Ovary (tissue), 9 donors: ENCODE data around the gene ACER3. TPM values are rescaled to one million over a fixed set of nuclear protein-coding genes. Genes with fewer than 3 reads are reported as not detected.

Experiments
- DNase-seq, 5 donors: peaks; one replicate each; pipeline ENCODE4 v3.0.0-alpha.2; 2019 to 2020
- H3K27ac ChIP-seq, 2 donors: fragments of 200-600 bp; one replicate each; pipeline versions ENCODE4 v1.5.1 to v1.8.0; 2019 to 2022
- H3K27me3 ChIP-seq: fragments of 200-600 bp; one replicate; pipeline ENCODE4 v1.8.0; 2022
- H3K36me3 ChIP-seq: fragments of 200-600 bp; sonication (generic); one replicate; pipeline ENCODE4 v1.5.1; 2019
- H3K4me1 ChIP-seq: one replicate; pipeline ENCODE4 v1.8.1; 2013; ENCODE audit warnings: mild to moderate bottlenecking, moderate library complexity; ENCODE audit not compliant: insufficient read depth
- H3K4me3 ChIP-seq: fragments of 200-600 bp; sonication (generic); one replicate; pipeline ENCODE4 v1.5.1; 2017
- H3K9me3 ChIP-seq, 2 donors: fragments of 200-600 bp in 1 of 2; sonication (generic) in 1 of 2; one replicate each; pipeline versions ENCODE4 v1.5.1 to v1.8.1; 2013 to 2019; ENCODE audit warnings: mild to moderate bottlenecking in 1 of 2, moderate library complexity in 1 of 2
- EP300 ChIP-seq: sonication (generic); formaldehyde crosslinking; IDR thresholded peaks from one replicate; pipeline ENCODE4 v1.6.1; 2017; ENCODE audit warnings: antibody characterized with exemption
- POLR2A ChIP-seq: fragments of 450-650 bp; IDR thresholded peaks from one replicate; pipeline ENCODE4 v1.6.1; 2017; ENCODE audit warnings: antibody characterized with exemption, mild to moderate bottlenecking, moderate library complexity
- WGBS, 3 donors: extraction: QIAGEN DNeasy Blood & Tissue Kit in 1 of 3; methylation state at CpG; one replicate each; pipeline versions ENCODE4 v1.1.5 to v1.1.7; 2013 to 2017; 5-methylcytosine and 5-hydroxymethylcytosine counted together
- intact Hi-C, 4 donors: fragments of 100-400 bp; cut with DNase I; formaldehyde crosslinking; loops; one replicate each; pipeline versions ENCODE4 v1.11.0 to v1.15.1; 2022 to 2023
- polyA plus RNA-seq, 2 donors: library from polyadenylated mRNA; stranded (reverse); fragments of 200-250 nt in 1 of 2; fragments of 350-450 nt in 1 of 2; fragmentation: Illumina TruSeq in 1 of 2; extraction: RNeasy Lipid Tissue Mini Kit (QIAGEN cat#74804) in 1 of 2; gene quantifications; one replicate each; pipeline ENCODE4 v1.2.3, GENCODE V29; 2013 to 2014
- total RNA-seq, 7 donors: library from RNA; depleted of rRNA in 2 of 7; stranded (reverse); fragments of >200 nt in 2 of 7; fragmentation: NEBNext Ultra II Directional in 3 of 7; extraction: Animal tissue kit (Norgen Biotek cat#: 25700) in 3 of 7; gene quantifications; one replicate each; pipeline versions ENCODE4 v1.1.0 to v1.2.4, GENCODE V29; 2016 to 2023
- TF ChIP-seq, protein P1 (sequence below), 3 donors: fragments of 450-650 bp in 2 of 3; fragments of 200-600 bp in 1 of 3; IDR thresholded peaks; one replicate each; pipeline versions ENCODE4 v1.5.1 to v1.8.0; 2016 to 2022; ENCODE audit warnings: antibody characterized with exemption in 3 of 3, mild to moderate bottlenecking in 1 of 3
- donor health status: DM: no; HTN: no; CAD: no; lungs with moderate emphysema.
- donor health status: DM: no; HTN: no; CAD: no.
- donor health status: Bipolar disorder and iron deficiency.
- donor health status: DM: yes; HTN: yes; CAD: no.
- donor health status: DM: no; HTN: no; CAD: no.
- donor health status: DM: yes; HTN: yes; CAD: no.

Gene ACER3
- total and polyA plus RNA-seq, 9 donors, result 2.4 to 20.7 (median 8.4) TPM

DNA sequence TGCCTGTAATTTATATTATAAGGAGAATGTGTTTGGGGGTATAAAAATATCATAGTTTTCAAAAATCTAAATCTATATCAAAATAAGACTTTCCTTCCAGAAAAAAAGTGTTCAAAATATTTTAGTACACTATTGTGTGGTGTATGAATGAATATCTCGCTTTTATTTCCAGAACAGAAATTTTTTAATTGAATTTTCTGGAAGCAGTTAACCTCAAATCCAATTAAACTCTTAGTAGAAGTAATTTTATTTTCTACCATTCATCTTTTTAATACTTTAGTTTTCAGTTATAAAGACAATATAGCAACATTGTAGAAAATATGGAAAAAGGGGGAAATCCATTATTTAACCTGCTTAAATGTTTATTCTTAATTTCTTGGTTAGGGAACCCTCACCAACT, 58.7 kb downstream of the ACER3 start:
- Histone ChIP-seq H3K4me1 (peaks cover 3% of the 10 kb centered on the region), H3K27ac (no peak overlapping the region), H3K27me3 (no peaks in the 10 kb centered on the region), H3K9me3 (no peaks in the 10 kb centered on the region), H3K36me3 (no peaks in the 10 kb centered on the region), H3K4me3 (no peak overlapping the region)
- DNase-seq, result no peak
- 48 to 69% (median 60%) methylated on average over 1 of the region's 1 CpG for WGBS, 3 donors
- intact Hi-C loops, result loop anchor here (5.0 to 10.0 kb wide), 5 partner anchors 112 to 202 kb away; no protein-coding TSS in a partner anchor
- TF ChIP-seq EP300 (no peak), POLR2A (no peak)
- TF ChIP-seq, protein P1, sequence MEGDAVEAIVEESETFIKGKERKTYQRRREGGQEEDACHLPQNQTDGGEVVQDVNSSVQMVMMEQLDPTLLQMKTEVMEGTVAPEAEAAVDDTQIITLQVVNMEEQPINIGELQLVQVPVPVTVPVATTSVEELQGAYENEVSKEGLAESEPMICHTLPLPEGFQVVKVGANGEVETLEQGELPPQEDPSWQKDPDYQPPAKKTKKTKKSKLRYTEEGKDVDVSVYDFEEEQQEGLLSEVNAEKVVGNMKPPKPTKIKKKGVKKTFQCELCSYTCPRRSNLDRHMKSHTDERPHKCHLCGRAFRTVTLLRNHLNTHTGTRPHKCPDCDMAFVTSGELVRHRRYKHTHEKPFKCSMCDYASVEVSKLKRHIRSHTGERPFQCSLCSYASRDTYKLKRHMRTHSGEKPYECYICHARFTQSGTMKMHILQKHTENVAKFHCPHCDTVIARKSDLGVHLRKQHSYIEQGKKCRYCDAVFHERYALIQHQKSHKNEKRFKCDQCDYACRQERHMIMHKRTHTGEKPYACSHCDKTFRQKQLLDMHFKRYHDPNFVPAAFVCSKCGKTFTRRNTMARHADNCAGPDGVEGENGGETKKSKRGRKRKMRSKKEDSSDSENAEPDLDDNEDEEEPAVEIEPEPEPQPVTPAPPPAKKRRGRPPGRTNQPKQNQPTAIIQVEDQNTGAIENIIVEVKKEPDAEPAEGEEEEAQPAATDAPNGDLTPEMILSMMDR (IDR thresholded peaks at IDR 0.05), result no peak

DNA sequence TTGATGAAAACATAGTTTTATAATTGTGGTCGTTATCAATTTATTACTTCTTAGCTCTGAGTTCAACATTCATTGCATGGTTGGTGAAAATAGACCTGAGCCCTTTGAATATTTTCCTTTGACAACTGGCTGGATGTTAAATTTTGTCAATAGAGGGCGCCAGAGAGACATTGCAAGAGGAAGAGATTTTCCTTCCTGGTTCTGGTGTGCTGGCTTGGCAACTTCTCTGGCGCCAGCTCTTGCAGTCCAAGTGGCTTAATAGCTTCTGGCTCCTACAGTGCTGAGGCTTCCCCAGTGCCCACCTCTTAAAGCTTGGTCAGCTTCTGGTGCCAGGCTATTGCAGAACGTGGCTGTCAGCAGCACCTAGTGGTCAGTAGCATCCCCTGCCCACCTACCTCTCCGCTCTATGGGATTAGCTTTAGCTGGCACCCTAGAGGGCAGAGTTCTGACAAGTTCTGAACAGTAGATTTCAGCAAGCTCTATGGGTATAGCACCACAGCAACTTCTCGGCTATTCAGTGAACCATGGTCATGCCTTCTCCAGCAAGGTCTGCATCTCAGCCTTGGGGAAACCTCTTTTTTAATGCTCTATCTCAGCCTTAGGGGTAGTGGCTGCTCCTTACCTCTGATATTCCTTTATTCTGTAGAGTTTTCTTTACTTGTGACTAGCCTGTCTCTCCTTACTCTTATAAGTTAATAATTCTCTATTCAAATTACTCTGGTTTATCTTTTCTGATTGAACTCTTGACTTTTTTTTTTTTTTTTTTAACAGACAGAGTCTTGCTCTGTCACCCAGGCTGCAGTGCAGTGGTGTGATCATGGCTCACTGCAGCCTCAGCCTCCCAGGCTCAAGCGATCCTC, 59.4 kb downstream of the ACER3 start:
- intact Hi-C loops, result loop anchor here (5.0 to 10.0 kb wide), 5 partner anchors 113 to 203 kb away; no protein-coding TSS in a partner anchor
- Histone ChIP-seq H3K27ac (no peak overlapping the region), H3K4me3 (no peak overlapping the region), H3K4me1 (peaks cover 3% of the 10 kb centered on the region), H3K9me3 (no peaks in the 10 kb centered on the region), H3K36me3 (no peaks in the 10 kb centered on the region), H3K27me3 (no peaks in the 10 kb centered on the region)
- WGBS, 3 donors, result 38 to 47% (median 41%) methylated on average over 7 of the region's 7 CpGs
- DNase-seq, result peak; percentile 53 to 68 (median 63)
- TF ChIP-seq, protein P1 (IDR thresholded peaks at IDR 0.05), result peak; percentile 58 to 76 (median 70)
- TF ChIP-seq EP300 (no peak), POLR2A (no peak)

DNA sequence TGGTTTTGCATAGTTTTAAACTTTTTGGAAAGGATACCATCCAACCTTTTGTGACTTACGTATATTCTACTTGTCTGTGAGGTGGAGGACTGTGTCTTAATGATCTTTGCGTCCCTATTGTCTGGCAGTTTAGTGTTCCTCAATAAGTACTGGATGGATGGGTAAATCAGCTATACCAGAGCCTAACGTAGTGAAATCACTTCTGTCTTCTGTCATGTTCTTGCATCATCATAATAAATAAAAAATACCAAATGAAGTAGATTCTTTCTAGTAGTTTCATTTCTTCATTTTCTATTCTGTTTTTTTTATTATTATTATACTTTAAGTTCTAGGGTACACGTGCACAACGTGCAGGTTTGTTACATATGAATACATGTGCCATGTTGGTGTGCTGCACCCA, 66.4 kb downstream of the ACER3 start:
- Histone ChIP-seq H3K36me3 (no peaks in the 10 kb centered on the region), H3K27me3 (no peaks in the 10 kb centered on the region), H3K27ac (no peak overlapping the region), H3K9me3 (no peaks in the 10 kb centered on the region), H3K4me1 (no peaks in the 10 kb centered on the region), H3K4me3 (no peak overlapping the region)
- no peak for TF ChIP-seq EP300
- DNase-seq, result no peak
- WGBS, 3 donors, result 93 to 97% (median 95%) methylated on average over 5 of the region's 5 CpGs
- intact Hi-C loops, result no loop called here

DNA sequence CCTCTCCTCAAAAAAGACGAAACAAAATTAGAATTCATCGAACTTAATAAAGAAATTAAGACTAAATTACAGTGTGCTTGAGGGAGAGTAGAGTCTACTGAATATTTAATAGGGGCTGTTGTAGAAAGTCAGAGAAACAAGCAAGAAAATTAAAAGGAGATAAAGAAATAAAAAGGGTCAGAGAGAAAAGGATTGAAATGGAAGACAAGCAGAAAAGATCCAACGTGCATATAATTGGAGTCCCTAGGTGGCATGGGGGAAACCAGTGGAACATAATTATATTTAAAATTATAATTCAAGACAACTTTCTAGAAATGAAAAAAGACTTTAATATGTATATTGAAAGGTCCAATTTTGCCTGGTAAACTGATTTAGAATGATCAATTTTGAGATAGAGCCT, 74.3 kb downstream of the ACER3 start:
- TF ChIP-seq EP300 (no peak), POLR2A (no peak)
- TF ChIP-seq, protein P1 (IDR thresholded peaks at IDR 0.05), result no peak
- intact Hi-C loops, result no loop called here
- WGBS, 3 donors, result 65 to 66% (median 66%) methylated on average over 3 of the region's 3 CpGs

DNA sequence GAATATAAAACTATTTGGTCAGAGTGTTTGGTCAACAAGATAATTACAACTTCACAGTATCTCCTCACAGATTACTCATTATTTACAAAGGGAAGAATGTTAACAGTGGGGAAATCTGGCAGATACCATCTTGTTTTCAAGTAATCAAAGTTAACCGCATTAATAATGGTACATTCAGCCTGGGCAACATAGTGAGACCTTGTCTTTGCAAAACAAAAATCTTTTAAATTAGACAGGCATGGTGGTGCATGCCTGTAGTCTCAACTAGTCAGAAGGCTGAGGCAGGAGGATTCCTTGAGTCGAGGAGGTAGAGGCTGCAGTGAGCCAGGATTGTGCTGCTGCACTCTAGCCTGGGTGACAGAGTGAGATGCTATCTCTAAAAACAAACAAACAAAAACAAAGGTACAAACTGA, 78.5 kb downstream of the ACER3 start:
- WGBS, 3 donors, result 62 to 90% (median 75%) methylated on average over 2 of the region's 2 CpGs
- Histone ChIP-seq H3K27ac (no peak overlapping the region), H3K4me1 (no peaks in the 10 kb centered on the region), H3K36me3 (no peaks in the 10 kb centered on the region), H3K27me3 (no peaks in the 10 kb centered on the region), H3K4me3 (no peak overlapping the region), H3K9me3 (no peaks in the 10 kb centered on the region)
- no peak for DNase-seq
- intact Hi-C loops, result no loop called here
- TF ChIP-seq, protein P1 (IDR thresholded peaks at IDR 0.05), result no peak
- TF ChIP-seq EP300 (no peak), POLR2A (no peak)

More for the DNA sequence above, 74.3 kb downstream of the ACER3 start:
- H3K4me1 ChIP-seq, result no peaks in the 10 kb centered on the region
- H3K27ac ChIP-seq, result no peak overlapping the region
- no peaks in the 10 kb centered on the region for H3K36me3 ChIP-seq
- DNase-seq, result no peak
- H3K4me3 ChIP-seq, result no peak overlapping the region
- H3K27me3 ChIP-seq, result no peaks in the 10 kb centered on the region
- H3K9me3 ChIP-seq, result no peaks in the 10 kb centered on the region
